Heart left ventricle (tissue), 13 donors: Measurements from ENCODE around the gene HNRNPA2B1.

Source experiments
- CTCF ChIP-seq, 12 donors: fragments of 200-600 bp; sonication (generic) in 4 of 12; IDR thresholded peaks; one replicate each; pipeline versions ENCODE4 v1.5.0 to v1.8.0; 2018 to 2022; ENCODE audit warnings: antibody characterized with exemption in 12 of 12, mild to moderate bottlenecking in 5 of 12
- POLR2A ChIP-seq, 2 donors: fragments of 450-650 bp; IDR thresholded peaks; one replicate each; pipeline ENCODE4 v1.6.1; 2017; ENCODE audit warnings: antibody characterized with exemption in 2 of 2, mild to moderate bottlenecking in 2 of 2, moderate library complexity in 2 of 2
- donor health status: ischemic (EF 13 %, LVEDD 7.1; RV severe dilation, severe dysfunction).
- donor health status: DM: no; HTN: yes; CAD: no.
- donor health status: DM: no; HTN: no; CAD: no.
- donor health status: ischemic (EF 25% LVEDD 6.9; RV normal size, moderate dysfunction).
- donor health status: ischemic (EF 25% LVEDD 5.7; RV mildly dilated, moderate dysfunction).
- donor health status: ischemic (EF 35%, LVEDD 5.7; RV mildly dilated, moderate dysfunction).
- donor health status: nonischemic (EF 11% LVEDD 7.7; RV severe dilation, severe dysfunction).
- donor health status: DM: yes; HTN: yes; CAD: no.
- donor health status: PGD.
- donor health status: ischemic (EF 29% LVEDD 5.4; RV normal size, mild dysfunction).
- donor health status: nonischemic (EF 23%, LVEDD 6.1; RV moderate dilation, normal function).

GRCh38 chr7:26238032-26238431 is 37.5 kb upstream of the HNRNPA2B1 start:
- TF ChIP-seq CTCF (IDR thresholded peaks at IDR 0.05) (no peak), POLR2A (IDR thresholded peaks at IDR 0.05) (no peak)
